IMR-90 (cell line): ENCODE measurements around the gene ITGA1. TPM values are rescaled to one million over a fixed set of nuclear protein-coding genes. Genes with fewer than 3 reads are reported as not detected.
A peak's percentile ranks its signal among the peaks of the same experiment; 100 is the strongest.

ENCODE experiments used
- ATAC-seq: fragments of 200-7000 bp; cut with Tn5 transposase; 2 replicates; pipeline ENCODE4 v1.9.1; 2020; ENCODE audit warnings: low read depth, mild to moderate bottlenecking, moderate library complexity
- BruUV-seq: library from RNA; stranded (reverse); fragments of 400-500 nt; replicated peaks from 2 replicates; lab custom pipeline; 2021; lab: Mats Ljungman, UMichigan
- CTCF ChIA-PET: fragments of 300-600 bp; formaldehyde crosslinking; extraction: SDS; loops from one replicate; lab custom pipeline; 2021; ENCODE audit warnings: antibody characterized with exemption; lab: Yijun Ruan, JAX
- POLR2A ChIA-PET: fragments of 300-600 bp; sonication (Branson Sonifier 250); formaldehyde crosslinking; loops from one replicate; lab custom pipeline; 2022; ENCODE audit warnings: antibody characterized with exemption; ENCODE audit not compliant: unreplicated experiment; lab: Charles Lee
- DNase-seq: peaks from one replicate; pipeline ENCODE4 v3.0.0; 2013
- H2AFZ ChIP-seq: replicated peaks from 2 replicates; pipeline ENCODE3; 2013; ENCODE audit warnings: low read length, mild to moderate bottlenecking; ENCODE audit not compliant: poor library complexity
- H2AK5ac ChIP-seq: 2 replicates; pipeline ENCODE4 v1.6.1; 2013; ENCODE audit warnings: low read depth, low read length, inconsistent platforms
- H2AK9ac ChIP-seq: replicated peaks from 2 replicates; pipeline ENCODE3; 2013; ENCODE audit warnings: mild to moderate bottlenecking, low read depth, low read length, moderate library complexity; ENCODE audit not compliant: poor library complexity
- H2BK120ac ChIP-seq: 2 replicates; pipeline ENCODE4 v1.6.1; 2013; ENCODE audit warnings: low read depth, low read length, inconsistent platforms
- H2BK15ac ChIP-seq: 3 replicates; pipeline ENCODE4 v1.6.1; 2013; ENCODE audit warnings: low read depth, low read length, inconsistent platforms
- H2BK20ac ChIP-seq: 2 replicates; pipeline ENCODE4 v1.6.1; 2013; ENCODE audit warnings: low read depth, mild to moderate bottlenecking, inconsistent platforms, low read length, moderate library complexity
- H2BK5ac ChIP-seq: 2 replicates; pipeline ENCODE4 v1.6.1; 2013; ENCODE audit warnings: mild to moderate bottlenecking, low read depth, low read length, inconsistent platforms; ENCODE audit not compliant: poor library complexity, severe bottlenecking
- H3K14ac ChIP-seq: replicated peaks from 2 replicates; pipeline ENCODE4 v1.6.1; 2013; ENCODE audit warnings: low read depth, low read length, inconsistent platforms
- H3K18ac ChIP-seq: 2 replicates; pipeline ENCODE4 v1.6.1; 2013; ENCODE audit warnings: low read depth, low read length, control low read depth
- H3K23ac ChIP-seq: 2 replicates; pipeline ENCODE4 v1.6.1; 2013; ENCODE audit warnings: low read depth, low read length, inconsistent platforms
- H3K27ac ChIP-seq: 2 replicates; pipeline ENCODE4 v1.5.1; 2013; ENCODE audit warnings: mild to moderate bottlenecking, control low read depth, low read length; ENCODE audit not compliant: insufficient read depth
- H3K27me3 ChIP-seq: 2 replicates; pipeline ENCODE4 v1.6.1; 2013; ENCODE audit warnings: low read length; ENCODE audit not compliant: control insufficient read depth, insufficient read depth
- H3K36me3 ChIP-seq: 2 replicates; pipeline ENCODE4 v1.6.1; 2013; ENCODE audit warnings: low read length, mixed read lengths; ENCODE audit not compliant: control insufficient read depth, insufficient read depth
- H3K4ac ChIP-seq: 2 replicates; pipeline ENCODE4 v1.6.1; 2013; ENCODE audit warnings: low read depth, low read length, inconsistent platforms
- H3K4me1 ChIP-seq: 2 replicates; pipeline ENCODE4 v1.6.1; 2013; ENCODE audit warnings: low read length, mixed read lengths; ENCODE audit not compliant: control insufficient read depth, insufficient read depth
- H3K4me2 ChIP-seq: 2 replicates; pipeline ENCODE4 v1.6.1; 2013; ENCODE audit warnings: low read depth, mild to moderate bottlenecking, control low read depth, low read length, moderate library complexity
- H3K4me3 ChIP-seq: 2 replicates; pipeline ENCODE4 v1.5.1; 2013; ENCODE audit warnings: low read depth, mild to moderate bottlenecking, control low read depth, low read length, moderate library complexity; ENCODE audit not compliant: insufficient read depth
- H3K56ac ChIP-seq: 2 replicates; pipeline ENCODE4 v1.6.1; 2013; ENCODE audit warnings: low read length, inconsistent platforms; ENCODE audit not compliant: insufficient read depth; ENCODE audit errors: extremely low read depth
- H3K79me1 ChIP-seq, 2 experiments: 2 replicates each; pipeline ENCODE4 v1.6.1; 2013; ENCODE audit warnings: low read length in 2 of 2, inconsistent platforms in 1 of 2, low read depth in 1 of 2
- H3K9ac ChIP-seq: 2 replicates; pipeline ENCODE4 v1.6.1; 2013; ENCODE audit warnings: low read depth, low read length, control low read depth
- H3K9me1 ChIP-seq: 2 replicates; pipeline ENCODE4 v1.6.1; 2013; ENCODE audit warnings: low read length, inconsistent platforms; ENCODE audit not compliant: insufficient read depth
- H3K9me3 ChIP-seq: 2 replicates; pipeline ENCODE4 v1.6.1; 2013; ENCODE audit warnings: low read length; ENCODE audit not compliant: control insufficient read depth, insufficient read depth
- H4K20me1 ChIP-seq: 2 replicates; pipeline ENCODE4 v1.6.1; 2013; ENCODE audit warnings: low read length, inconsistent platforms; ENCODE audit not compliant: insufficient read depth
- H4K5ac ChIP-seq: 2 replicates; pipeline ENCODE4 v1.6.1; 2013; ENCODE audit warnings: mild to moderate bottlenecking, low read depth, low read length, control low read depth
- H4K8ac ChIP-seq, 2 experiments: 2 replicates each; pipeline ENCODE4 v1.6.1; 2013; ENCODE audit warnings: low read depth in 2 of 2, low read length in 2 of 2, control low read depth in 1 of 2, inconsistent platforms in 1 of 2
- H4K91ac ChIP-seq: 2 replicates; pipeline ENCODE4 v1.6.1; 2013; ENCODE audit warnings: low read depth, low read length, inconsistent platforms; ENCODE audit not compliant: insufficient read depth
- BHLHE40 ChIP-seq: fragments of 150-350 bp; IDR thresholded peaks from 2 replicates; pipeline ENCODE4 v1.6.1; 2016; ENCODE audit warnings: mild to moderate bottlenecking, low read depth, low read length
- CEBPB ChIP-seq: IDR thresholded peaks from 2 replicates; pipeline ENCODE4 v1.6.1; 2012; ENCODE audit warnings: low read depth, low read length, improper control_type of control experiment
- CHD1 ChIP-seq: IDR thresholded peaks from 2 replicates; pipeline ENCODE4 v1.6.1; 2012; ENCODE audit warnings: low read depth, low read length, improper control_type of control experiment
- MAFK ChIP-seq: IDR thresholded peaks from 2 replicates; pipeline ENCODE4 v1.6.1; 2012; ENCODE audit warnings: low read depth, low read length, improper control_type of control experiment
- MAZ ChIP-seq: IDR thresholded peaks from 2 replicates; pipeline ENCODE4 v1.6.1; 2012; ENCODE audit warnings: low read depth, mild to moderate bottlenecking, low read length, improper control_type of control experiment, moderate library complexity, borderline replicate concordance
- MXI1 ChIP-seq: IDR thresholded peaks from 2 replicates; pipeline ENCODE4 v1.6.1; 2012; ENCODE audit warnings: low read depth, mild to moderate bottlenecking, low read length, moderate library complexity, borderline replicate concordance
- NFE2L2 ChIP-seq: fragments of 150-350 bp; IDR thresholded peaks from 2 replicates; pipeline ENCODE4 v1.6.1; 2016; ENCODE audit warnings: low read depth, mild to moderate bottlenecking, low read length
- POLR2A ChIP-seq: IDR thresholded peaks from 2 replicates; pipeline ENCODE4 v1.6.1; 2012; ENCODE audit warnings: mild to moderate bottlenecking, low read depth, low read length
- RCOR1 ChIP-seq: IDR thresholded peaks from 2 replicates; pipeline ENCODE4 v1.6.1; 2012; ENCODE audit warnings: mild to moderate bottlenecking, low read length, improper control_type of control experiment; ENCODE audit not compliant: insufficient replicate concordance
- RFX5 ChIP-seq: IDR thresholded peaks from 2 replicates; pipeline ENCODE4 v1.8.0; 2012; ENCODE audit warnings: low read depth, mild to moderate bottlenecking, low read length, moderate library complexity
- SMC3 ChIP-seq: fragments of 150-350 bp; IDR thresholded peaks from 2 replicates; pipeline ENCODE4 v1.6.1; 2016; ENCODE audit warnings: low read depth, mild to moderate bottlenecking, antibody characterized with exemption, low read length, moderate library complexity
- WGBS, 2 experiments: methylation state at CpG; one replicate each; pipeline versions ENCODE4 v1.1.5 to v1.1.7; 2013; ENCODE audit warnings: missing lambda C conversion rate in 2 of 2; ENCODE audit not compliant: insufficient read length in 1 of 2; ENCODE audit errors: extremely low coverage in 2 of 2; 5-methylcytosine and 5-hydroxymethylcytosine counted together
- dilution Hi-C: fragments of 300-500 bp; cut with HindIII; formaldehyde crosslinking; loops from one replicate; pipeline ENCODE4 v1.14.3; 2018; ENCODE audit warnings: low sequenced_read_pairs; ENCODE audit not compliant: unreplicated experiment
- in situ Hi-C: fragments of 300-500 bp; cut with MboI; formaldehyde crosslinking; loops from 3 replicates; pipeline ENCODE4 v1.14.3; 2019; ENCODE audit warnings: low sequenced_read_pairs, inconsistent platforms, mixed read lengths
- intact Hi-C: fragments of 100-400 bp; cut with micrococcal nuclease; formaldehyde crosslinking; loops from 2 replicates; pipeline ENCODE4 v1.10.0; 2022
- polyA plus RNA-seq, 3 experiments: library from polyadenylated mRNA; depleted of rRNA; stranded (reverse); fragments of >200 nt; gene quantifications; 2 replicates each; pipeline ENCODE4 v1.2.3, GENCODE V29; 2012; ENCODE audit warnings: low replicate concordance in 1 of 3
- total RNA-seq: library from RNA; depleted of rRNA; stranded (reverse); fragments of >200 nt; gene quantifications from 2 replicates; pipeline ENCODE4 v1.2.3, GENCODE V29; 2012
- TF ChIP-seq, protein P1 (sequence below): conservative IDR thresholded peaks from 2 replicates; pipeline ENCODE4 v1.5.1; 2012; ENCODE audit warnings: mild to moderate bottlenecking, low read depth, low read length, improper control_type of control experiment
- TF ChIP-seq, protein P2 (sequence below): fragments of 150-350 bp; IDR thresholded peaks from 2 replicates; pipeline ENCODE4 v1.6.1; 2017; ENCODE audit warnings: mild to moderate bottlenecking, antibody characterized with exemption, low read length, low read depth
- TF ChIP-seq, protein P3 (sequence below): fragments of 150-350 bp; IDR thresholded peaks from 2 replicates; pipeline ENCODE4 v1.6.1; 2016; ENCODE audit warnings: low read depth, mild to moderate bottlenecking, low read length, moderate library complexity, borderline replicate concordance

Gene ITGA1
- total and polyA plus RNA-seq, 2 of the 4 experiments (the other 2 are of a cell fraction), result 22.3 to 95.2 TPM

DNA sequence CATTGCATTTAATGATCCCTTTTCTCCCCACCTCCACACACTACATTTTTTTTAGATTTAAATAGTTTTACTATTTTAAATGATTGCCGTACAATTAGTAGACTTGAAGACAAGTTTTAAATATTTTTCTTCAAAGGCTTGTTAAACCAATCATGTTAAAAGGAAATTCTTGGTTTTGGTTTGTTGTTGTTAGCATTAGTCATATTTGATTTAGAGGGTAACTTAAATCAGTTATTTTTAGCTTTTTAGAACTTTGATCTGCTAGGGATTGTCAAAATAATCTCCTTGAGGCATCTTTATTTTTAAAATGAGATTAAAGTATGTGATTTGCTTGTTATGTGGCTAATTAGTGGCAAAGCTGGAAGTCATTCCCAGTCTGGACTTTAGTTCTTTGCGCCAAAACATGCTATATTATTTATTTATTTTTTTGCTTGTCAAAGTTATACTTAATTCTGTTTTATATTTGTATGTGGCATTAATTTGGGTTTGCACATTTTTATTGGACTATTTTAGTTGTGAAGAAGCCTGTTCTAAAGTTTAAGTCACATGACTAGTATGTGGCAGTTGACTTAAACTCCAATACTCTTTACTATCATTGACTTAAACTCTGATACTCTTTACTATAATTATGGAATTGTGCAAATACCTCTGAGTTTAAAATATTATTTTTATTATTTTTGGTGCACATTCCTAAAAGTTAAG lies 14.7 kb downstream of the ITGA1 start:
- no CpG with 5 or more reads among the region's 2 CpGs for WGBS, 2 experiments
- Histone ChIP-seq H3K79me1 (peaks cover 0 to 29% of the 10 kb centered on the region in 2 experiments; a peak in 3 of 4 replicates), H2BK15ac (no peak overlapping the region), H3K36me3 (peaks cover 13% of the 10 kb centered on the region), H3K4me3 (peak overlapping the region; percentile 56), H2AFZ (no peak overlapping the region), H3K4me1 (peaks cover 4% of the 10 kb centered on the region; the same call in 1 of the 2 replicates), H3K23ac (no peak overlapping the region), H3K18ac (peak overlapping the region; percentile 30; the same call in 1 of the 2 replicates), H4K8ac (no peak overlapping the region; a peak in 2 of 4 replicates), H3K14ac (no peak overlapping the region), H4K5ac (no peak overlapping the region), H3K56ac (peak overlapping the region; percentile 70; the same call in 1 of the 2 replicates), H2BK5ac (peak overlapping the region; percentile 97), H2AK5ac (no peak overlapping the region), H3K27me3 (no peaks in the 10 kb centered on the region), H3K4ac (peak overlapping the region; percentile 54; the same call in 1 of the 2 replicates), H4K91ac (no peak overlapping the region), H3K9ac (peak overlapping the region; percentile 91; the same call in 1 of the 2 replicates), H3K9me1 (peaks cover 3% of the 10 kb centered on the region; the same call in 1 of the 2 replicates), H4K20me1 (peaks cover 39% of the 10 kb centered on the region), H3K4me2 (peak overlapping the region; percentile 85), H3K27ac (peak overlapping the region; percentile 38; the same call in 1 of the 2 replicates), H3K9me3 (no peaks in the 10 kb centered on the region), H2AK9ac (no peak overlapping the region), H2BK20ac (no peak overlapping the region), H2BK120ac (no peak overlapping the region)
- ChIA-PET CTCF (interaction anchor here (1.6 kb wide), 1 partner anchor 113 kb away, joined by 5 read pairs; no protein-coding TSS in a partner anchor), POLR2A (no interaction called here)
- in situ Hi-C loops (loop anchor here (5.0 kb wide), 1 partner anchor 35 kb away; no protein-coding TSS in a partner anchor), intact Hi-C loops (no loop called here), dilution Hi-C loops (no loop called here)
- peak; percentile 50 for DNase-seq
- no peak for ATAC-seq
- BruUV-seq, result no TSS peak
- TF ChIP-seq NFE2L2 (no peak), CHD1 (no peak), SMC3 (no peak), MXI1 (no peak), CEBPB (no peak), RCOR1 (no peak), MAZ (no peak), RFX5 (no peak), BHLHE40 (no peak), POLR2A (no peak), MAFK (no peak)
- TF ChIP-seq, protein P1, sequence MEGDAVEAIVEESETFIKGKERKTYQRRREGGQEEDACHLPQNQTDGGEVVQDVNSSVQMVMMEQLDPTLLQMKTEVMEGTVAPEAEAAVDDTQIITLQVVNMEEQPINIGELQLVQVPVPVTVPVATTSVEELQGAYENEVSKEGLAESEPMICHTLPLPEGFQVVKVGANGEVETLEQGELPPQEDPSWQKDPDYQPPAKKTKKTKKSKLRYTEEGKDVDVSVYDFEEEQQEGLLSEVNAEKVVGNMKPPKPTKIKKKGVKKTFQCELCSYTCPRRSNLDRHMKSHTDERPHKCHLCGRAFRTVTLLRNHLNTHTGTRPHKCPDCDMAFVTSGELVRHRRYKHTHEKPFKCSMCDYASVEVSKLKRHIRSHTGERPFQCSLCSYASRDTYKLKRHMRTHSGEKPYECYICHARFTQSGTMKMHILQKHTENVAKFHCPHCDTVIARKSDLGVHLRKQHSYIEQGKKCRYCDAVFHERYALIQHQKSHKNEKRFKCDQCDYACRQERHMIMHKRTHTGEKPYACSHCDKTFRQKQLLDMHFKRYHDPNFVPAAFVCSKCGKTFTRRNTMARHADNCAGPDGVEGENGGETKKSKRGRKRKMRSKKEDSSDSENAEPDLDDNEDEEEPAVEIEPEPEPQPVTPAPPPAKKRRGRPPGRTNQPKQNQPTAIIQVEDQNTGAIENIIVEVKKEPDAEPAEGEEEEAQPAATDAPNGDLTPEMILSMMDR, result no peak
- TF ChIP-seq, protein P2, sequence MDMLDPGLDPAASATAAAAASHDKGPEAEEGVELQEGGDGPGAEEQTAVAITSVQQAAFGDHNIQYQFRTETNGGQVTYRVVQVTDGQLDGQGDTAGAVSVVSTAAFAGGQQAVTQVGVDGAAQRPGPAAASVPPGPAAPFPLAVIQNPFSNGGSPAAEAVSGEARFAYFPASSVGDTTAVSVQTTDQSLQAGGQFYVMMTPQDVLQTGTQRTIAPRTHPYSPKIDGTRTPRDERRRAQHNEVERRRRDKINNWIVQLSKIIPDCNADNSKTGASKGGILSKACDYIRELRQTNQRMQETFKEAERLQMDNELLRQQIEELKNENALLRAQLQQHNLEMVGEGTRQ, result no peak
- TF ChIP-seq, protein P3, sequence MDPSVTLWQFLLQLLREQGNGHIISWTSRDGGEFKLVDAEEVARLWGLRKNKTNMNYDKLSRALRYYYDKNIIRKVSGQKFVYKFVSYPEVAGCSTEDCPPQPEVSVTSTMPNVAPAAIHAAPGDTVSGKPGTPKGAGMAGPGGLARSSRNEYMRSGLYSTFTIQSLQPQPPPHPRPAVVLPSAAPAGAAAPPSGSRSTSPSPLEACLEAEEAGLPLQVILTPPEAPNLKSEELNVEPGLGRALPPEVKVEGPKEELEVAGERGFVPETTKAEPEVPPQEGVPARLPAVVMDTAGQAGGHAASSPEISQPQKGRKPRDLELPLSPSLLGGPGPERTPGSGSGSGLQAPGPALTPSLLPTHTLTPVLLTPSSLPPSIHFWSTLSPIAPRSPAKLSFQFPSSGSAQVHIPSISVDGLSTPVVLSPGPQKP, result no peak
